PC-3 (cell line): ENCODE data around the gene NUDT1. TPM values are rescaled to one million over a fixed set of nuclear protein-coding genes. Genes with fewer than 3 reads are reported as not detected.

Experiments
- ATAC-seq: fragments of 200-7000 bp; cut with Tn5 transposase; 2 replicates; pipeline ENCODE4 v1.9.1; 2020; ENCODE audit warnings: mild to moderate bottlenecking, moderate library complexity
- BruUV-seq: library from RNA; stranded (reverse); fragments of 400-500 nt; replicated peaks from 2 replicates; lab custom pipeline; 2021; lab: Mats Ljungman, UMichigan
- CTCF ChIA-PET: fragments of 300-600 bp; sonication (Branson Sonifier 250); formaldehyde crosslinking; loops from one replicate; lab custom pipeline; 2022; ENCODE audit warnings: antibody characterized with exemption; lab: Charles Lee
- POLR2A ChIA-PET: fragments of 300-600 bp; sonication (Branson Sonifier 250); formaldehyde crosslinking; loops from one replicate; lab custom pipeline; 2022; ENCODE audit warnings: antibody characterized with exemption; ENCODE audit not compliant: unreplicated experiment; lab: Charles Lee
- DNase-seq: peaks from one replicate; pipeline ENCODE4 v3.0.0-alpha.2; 2015
- H2AFZ ChIP-seq: fragments of 300-600 bp; sonication (generic); 2 replicates; pipeline ENCODE4 v1.6.0; 2016; ENCODE audit warnings: antibody characterized with exemption, low read length
- H3F3A ChIP-seq: fragments of 300-600 bp; sonication (generic); one replicate; pipeline ENCODE4 v1.6.0; 2017; ENCODE audit warnings: antibody characterized with exemption, low read length, control low read depth, mild to moderate bottlenecking; ENCODE audit not compliant: unreplicated experiment
- H3K27ac ChIP-seq: fragments of 300-600 bp; sonication (generic); 2 replicates; pipeline ENCODE4 v1.5.1; 2016; ENCODE audit warnings: mild to moderate bottlenecking, low read length
- H3K27me3 ChIP-seq: fragments of 300-600 bp; sonication (generic); 2 replicates; pipeline ENCODE4 v1.6.1; 2016; ENCODE audit warnings: low read length, mixed read lengths
- H3K36me3 ChIP-seq: fragments of 300-600 bp; sonication (generic); 2 replicates; pipeline ENCODE4 v1.6.1; 2016; ENCODE audit warnings: low read depth, mixed run types, low read length, mixed read lengths
- H3K4me1 ChIP-seq: fragments of 300-600 bp; sonication (generic); 2 replicates; pipeline ENCODE4 v1.5.1; 2016; ENCODE audit warnings: low read length; ENCODE audit not compliant: insufficient read depth
- H3K4me2 ChIP-seq: fragments of 300-600 bp; sonication (generic); 2 replicates; pipeline ENCODE4 v1.6.0; 2016; ENCODE audit warnings: low read length
- H3K4me3 ChIP-seq: fragments of 300-600 bp; sonication (generic); 2 replicates; pipeline ENCODE4 v1.5.1; 2016; ENCODE audit warnings: mild to moderate bottlenecking, low read length, mixed read lengths
- H3K79me2 ChIP-seq: fragments of 300-600 bp; sonication (generic); 2 replicates; pipeline ENCODE4 v1.6.1; 2017; ENCODE audit warnings: low read length, mixed read lengths
- H3K9ac ChIP-seq: fragments of 300-600 bp; sonication (generic); 2 replicates; pipeline ENCODE4 v1.6.0; 2016; ENCODE audit warnings: mild to moderate bottlenecking, low read length
- H3K9me2 ChIP-seq: fragments of 300-600 bp; sonication (generic); replicated peaks from 2 replicates; pipeline ENCODE4 v1.6.1; 2016; ENCODE audit warnings: mixed run types, low read length, mixed read lengths
- H3K9me3 ChIP-seq: fragments of 300-600 bp; sonication (generic); 2 replicates; pipeline ENCODE4 v1.6.1; 2016; ENCODE audit warnings: low read length, mixed read lengths
- H4K20me1 ChIP-seq: fragments of 300-600 bp; sonication (generic); 2 replicates; pipeline ENCODE4 v1.6.1; 2016; ENCODE audit warnings: low read length, mixed read lengths
- EZH2 ChIP-seq: fragments of 300-600 bp; sonication (generic); IDR thresholded peaks from one replicate; pipeline ENCODE4 v1.6.1; 2017; ENCODE audit warnings: antibody characterized with exemption, mild to moderate bottlenecking, low read length; ENCODE audit not compliant: unreplicated experiment
- EZH2phosphoT487 ChIP-seq: fragments of 300-600 bp; sonication (generic); IDR thresholded peaks from 2 replicates; pipeline ENCODE4 v1.6.1; 2018; ENCODE audit warnings: mild to moderate bottlenecking, antibody characterized with exemption, low read length, borderline replicate concordance
- intact Hi-C: fragments of 100-400 bp; cut with micrococcal nuclease; formaldehyde crosslinking; loops from 2 replicates; pipeline ENCODE4 v1.9.0; 2023
- microRNA-seq: library from miRNA; unstranded; fragments of <30 nt; microRNA quantifications from one replicate; pipeline ENCODE4 v1.1.0, GENCODE V29; 2020; ENCODE audit not compliant: unreplicated experiment
- total RNA-seq: library from RNA; depleted of rRNA; stranded (reverse); fragments of >200 nt; gene quantifications from 2 replicates; pipeline ENCODE4 v1.2.3, GENCODE V29; 2014; rRNA removed
- TF ChIP-seq, protein P1 (sequence below): fragments of 300-600 bp; sonication (generic); conservative IDR thresholded peaks from 2 replicates; pipeline ENCODE4 v1.5.1; 2017; ENCODE audit warnings: antibody characterized with exemption, low read depth, mild to moderate bottlenecking, low read length

NUDT1 gene
- total RNA-seq, 1 experiment from 2014 or later = 59.3 TPM

DNA sequence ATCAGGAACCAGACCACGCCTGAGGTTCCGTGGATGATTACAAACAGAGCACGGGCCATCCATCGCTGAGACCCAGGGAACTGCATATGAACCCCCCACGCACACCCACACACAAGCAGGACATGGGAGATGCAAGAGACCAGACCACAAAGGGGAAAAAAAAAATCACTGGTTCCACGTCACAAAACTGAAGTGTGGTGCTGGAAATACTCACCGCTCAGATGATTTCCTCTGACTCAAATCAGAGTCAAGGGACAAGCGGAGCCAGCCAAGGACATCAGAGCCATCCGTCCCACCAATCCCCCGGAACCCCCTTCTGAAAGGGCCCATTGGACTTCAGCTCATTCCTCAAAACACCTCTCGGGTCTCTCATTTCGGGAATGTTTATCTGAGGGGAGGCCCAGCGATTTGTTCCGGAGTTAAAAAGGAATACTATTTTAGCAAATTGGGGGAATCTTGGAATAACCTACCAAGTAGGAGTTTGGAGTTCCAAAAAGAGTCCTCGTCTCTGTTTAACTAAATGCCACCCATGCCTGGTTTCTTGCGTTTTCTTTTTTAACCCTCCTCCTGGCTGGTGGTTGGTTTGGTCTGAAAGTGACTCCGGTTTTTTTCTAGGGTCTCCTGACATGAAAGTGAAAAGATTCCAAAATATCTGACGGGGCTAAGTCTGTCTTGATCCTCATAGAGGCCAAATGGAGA lies 57.3 kb downstream of the NUDT1 start:
- TF ChIP-seq, protein P1, sequence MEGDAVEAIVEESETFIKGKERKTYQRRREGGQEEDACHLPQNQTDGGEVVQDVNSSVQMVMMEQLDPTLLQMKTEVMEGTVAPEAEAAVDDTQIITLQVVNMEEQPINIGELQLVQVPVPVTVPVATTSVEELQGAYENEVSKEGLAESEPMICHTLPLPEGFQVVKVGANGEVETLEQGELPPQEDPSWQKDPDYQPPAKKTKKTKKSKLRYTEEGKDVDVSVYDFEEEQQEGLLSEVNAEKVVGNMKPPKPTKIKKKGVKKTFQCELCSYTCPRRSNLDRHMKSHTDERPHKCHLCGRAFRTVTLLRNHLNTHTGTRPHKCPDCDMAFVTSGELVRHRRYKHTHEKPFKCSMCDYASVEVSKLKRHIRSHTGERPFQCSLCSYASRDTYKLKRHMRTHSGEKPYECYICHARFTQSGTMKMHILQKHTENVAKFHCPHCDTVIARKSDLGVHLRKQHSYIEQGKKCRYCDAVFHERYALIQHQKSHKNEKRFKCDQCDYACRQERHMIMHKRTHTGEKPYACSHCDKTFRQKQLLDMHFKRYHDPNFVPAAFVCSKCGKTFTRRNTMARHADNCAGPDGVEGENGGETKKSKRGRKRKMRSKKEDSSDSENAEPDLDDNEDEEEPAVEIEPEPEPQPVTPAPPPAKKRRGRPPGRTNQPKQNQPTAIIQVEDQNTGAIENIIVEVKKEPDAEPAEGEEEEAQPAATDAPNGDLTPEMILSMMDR = no peak
- no peak for TF ChIP-seq EZH2
- no peak for TF ChIP-seq EZH2phosphoT487
- no peaks in the 10 kb centered on the region for H3F3A ChIP-seq
- no peak overlapping the region for H3K4me2 ChIP-seq
- no peaks in the 10 kb centered on the region for H3K9me3 ChIP-seq
- no peak for DNase-seq
- H3K79me2 ChIP-seq = peaks cover 19% of the 10 kb centered on the region
- H3K27ac ChIP-seq = no peak overlapping the region
- H3K4me1 ChIP-seq = peaks cover 4% of the 10 kb centered on the region; the same call in 1 of the 2 replicates
- CTCF ChIA-PET = no interaction called here
- BruUV-seq = no TSS peak
- H2AFZ ChIP-seq = no peak overlapping the region
- no peaks in the 10 kb centered on the region for H3K9me2 ChIP-seq
- intact Hi-C loops = no loop called here
- no peaks in the 10 kb centered on the region for H4K20me1 ChIP-seq
- H3K36me3 ChIP-seq = no peaks in the 10 kb centered on the region
- POLR2A ChIA-PET = no interaction called here
- H3K4me3 ChIP-seq = no peak overlapping the region
- ATAC-seq = no peak
- H3K9ac ChIP-seq = no peak overlapping the region
- H3K27me3 ChIP-seq = no peaks in the 10 kb centered on the region

DNA sequence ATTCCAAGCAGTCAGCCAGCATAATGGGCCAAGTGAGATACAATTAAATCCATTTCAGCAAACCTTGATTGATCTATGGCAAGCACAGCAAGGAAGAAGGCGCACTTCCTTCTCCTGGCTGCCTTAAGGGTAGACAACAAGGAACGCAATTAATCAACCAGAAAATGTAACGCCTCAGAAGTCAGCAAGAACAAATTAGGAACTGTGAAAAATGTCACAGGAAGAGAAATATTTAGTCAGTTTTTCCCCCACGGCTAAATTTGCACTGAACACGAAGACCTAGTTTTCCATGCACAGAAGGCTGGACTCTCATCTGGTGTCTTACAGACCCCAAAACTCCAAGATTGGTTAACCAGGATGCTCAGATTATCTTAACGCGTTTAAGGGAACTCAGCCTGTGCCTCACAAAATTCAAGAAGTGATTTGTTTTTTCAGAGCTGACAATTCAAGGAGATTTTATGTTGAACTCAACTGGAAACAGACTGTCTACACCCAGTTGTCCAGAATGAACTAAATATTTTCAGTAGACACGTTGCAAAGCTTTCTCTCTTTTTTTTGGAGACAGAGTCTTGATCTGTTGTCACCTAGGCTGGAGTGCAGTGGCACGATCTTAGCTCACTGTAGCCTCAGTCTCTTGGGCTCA lies 58.0 kb downstream of the NUDT1 start:
- ATAC-seq (no peak), DNase-seq (no peak)
- Histone ChIP-seq H3F3A (no peaks in the 10 kb centered on the region), H3K4me1 (peaks cover 4% of the 10 kb centered on the region; the same call in 1 of the 2 replicates), H3K4me3 (no peak overlapping the region), H3K79me2 (peaks cover 25% of the 10 kb centered on the region), H3K36me3 (no peaks in the 10 kb centered on the region), H3K4me2 (no peak overlapping the region), H2AFZ (no peak overlapping the region), H3K9ac (no peak overlapping the region), H3K27ac (no peak overlapping the region), H4K20me1 (no peaks in the 10 kb centered on the region), H3K9me2 (no peaks in the 10 kb centered on the region), H3K27me3 (no peaks in the 10 kb centered on the region), H3K9me3 (no peaks in the 10 kb centered on the region)
- CTCF ChIA-PET = no interaction called here
- TF ChIP-seq, protein P1 = no peak
- no peak for TF ChIP-seq EZH2
- no peak for TF ChIP-seq EZH2phosphoT487
- intact Hi-C loops = no loop called here
- POLR2A ChIA-PET = no interaction called here
- no TSS peak for BruUV-seq

Small RNA genes within 50 kb of the gene (microRNA-seq; reads per million reads assigned to microRNA genes)
- gene MIR6836 = 0.75 reads per million

Other genes starting within 250 kb of the NUDT1 start
- 88.4 and 146 TPM in 2 replicates for gene MAD1L1, start 9.3 kb upstream of the NUDT1 start, total RNA-seq
- gene MRM2, start within 50 bp of the NUDT1 start, total RNA-seq = 42.6 and 42.9 TPM in 2 replicates
- 12.3 and 20.5 TPM in 2 replicates for gene SNX8, start 72.2 kb downstream of the NUDT1 start, total RNA-seq
- 289 and 377 TPM in 2 replicates for gene EIF3B, start 112.6 kb downstream of the NUDT1 start, total RNA-seq
- 12.2 and 12.9 TPM in 2 replicates for gene CHST12, start 161.4 kb downstream of the NUDT1 start, total RNA-seq
- not detected in 2 replicates for gene GRIFIN, start 234.2 kb downstream of the NUDT1 start, total RNA-seq